H9 (cell line): ENCODE results near the gene AP3S1. TPM values are rescaled to one million over a fixed set of nuclear protein-coding genes. Genes with fewer than 3 reads are reported as not detected.

ENCODE experiments used
- DNase-seq: peaks from one replicate; pipeline ENCODE4 v3.0.0-alpha.2; 2017
- H2AFZ ChIP-seq: one replicate; pipeline ENCODE4 v1.6.1; 2013; ENCODE audit warnings: mild to moderate bottlenecking, low read length, control low read depth, moderate library complexity
- H2AK5ac ChIP-seq: 2 replicates; pipeline ENCODE4 v1.6.1; 2013; ENCODE audit warnings: low read length, control low read depth, mixed read lengths; ENCODE audit not compliant: insufficient read length
- H2BK120ac ChIP-seq: one replicate; pipeline ENCODE4 v1.6.1; 2013; ENCODE audit warnings: low read depth, mild to moderate bottlenecking, low read length, control low read depth, inconsistent platforms; ENCODE audit not compliant: poor library complexity, severe bottlenecking
- H2BK12ac ChIP-seq: 2 replicates; pipeline ENCODE4 v1.6.1; 2013; ENCODE audit warnings: low read length, control low read depth, mixed read lengths, low read depth; ENCODE audit not compliant: insufficient read length
- H2BK15ac ChIP-seq: 2 replicates; pipeline ENCODE4 v1.6.1; 2013; ENCODE audit warnings: low read depth, low read length, control low read depth
- H2BK20ac ChIP-seq: one replicate; pipeline ENCODE4 v1.6.1; 2013; ENCODE audit warnings: low read depth, mild to moderate bottlenecking, low read length, control low read depth, inconsistent platforms; ENCODE audit not compliant: poor library complexity, severe bottlenecking
- H2BK5ac ChIP-seq: 2 replicates; pipeline ENCODE4 v1.6.1; 2013; ENCODE audit warnings: low read length, control low read depth, mixed read lengths; ENCODE audit not compliant: insufficient read length
- H3K14ac ChIP-seq: 2 replicates; pipeline ENCODE4 v1.6.1; 2013; ENCODE audit warnings: low read length, control low read depth; ENCODE audit not compliant: insufficient read depth
- H3K18ac ChIP-seq: 2 replicates; pipeline ENCODE4 v1.6.1; 2013; ENCODE audit warnings: low read depth, mild to moderate bottlenecking, mixed read lengths, low read length, control low read depth; ENCODE audit not compliant: insufficient read length
- H3K23ac ChIP-seq: 2 replicates; pipeline ENCODE4 v1.6.1; 2013; ENCODE audit warnings: low read length, control low read depth, mixed read lengths, low read depth; ENCODE audit not compliant: insufficient read length
- H3K23me2 ChIP-seq: 2 replicates; pipeline ENCODE4 v1.6.1; 2013; ENCODE audit warnings: low read depth, mild to moderate bottlenecking, mixed read lengths, low read length, control low read depth; ENCODE audit not compliant: insufficient read length, poor library complexity, severe bottlenecking
- H3K27ac ChIP-seq: 2 replicates; pipeline ENCODE4 v1.5.1; 2013; ENCODE audit warnings: low read length, control low read depth, mixed read lengths, low read depth; ENCODE audit not compliant: insufficient read length
- H3K27me3 ChIP-seq: 2 replicates; pipeline ENCODE4 v1.6.1; 2013; ENCODE audit warnings: low read length, control low read depth, inconsistent platforms; ENCODE audit not compliant: insufficient read depth
- H3K4ac ChIP-seq: 2 replicates; pipeline ENCODE4 v1.6.1; 2013; ENCODE audit warnings: low read depth, mild to moderate bottlenecking, control low read depth, inconsistent platforms, low read length, moderate library complexity
- H3K4me1 ChIP-seq: 2 replicates; pipeline ENCODE4 v1.6.1; 2013; ENCODE audit warnings: low read length, control low read depth, inconsistent platforms; ENCODE audit not compliant: insufficient read depth
- H3K4me2 ChIP-seq: 2 replicates; pipeline ENCODE4 v1.6.1; 2013; ENCODE audit warnings: low read length, control low read depth, mixed read lengths; ENCODE audit not compliant: insufficient read length, insufficient read depth
- H3K56ac ChIP-seq: 2 replicates; pipeline ENCODE4 v1.6.1; 2013; ENCODE audit warnings: low read depth, mild to moderate bottlenecking, mixed read lengths, low read length, control low read depth; ENCODE audit not compliant: insufficient read length
- H3K79me1 ChIP-seq: 2 replicates; pipeline ENCODE4 v1.6.1; 2013; ENCODE audit warnings: low read depth, mild to moderate bottlenecking, moderate library complexity, low read length, control low read depth, inconsistent platforms; ENCODE audit not compliant: insufficient read depth, poor library complexity, severe bottlenecking
- H3K79me2 ChIP-seq: 2 replicates; pipeline ENCODE4 v1.6.1; 2013; ENCODE audit warnings: low read length, control low read depth, inconsistent platforms; ENCODE audit not compliant: insufficient read depth
- H3K9ac ChIP-seq: 2 replicates; pipeline ENCODE4 v1.6.1; 2013; ENCODE audit warnings: low read length, control low read depth, mixed read lengths; ENCODE audit not compliant: insufficient read length; ENCODE audit errors: extremely low read depth
- H3K9me3 ChIP-seq: one replicate; pipeline ENCODE4 v1.6.1; 2013; ENCODE audit warnings: low read depth, low read length, inconsistent platforms; ENCODE audit not compliant: control insufficient read depth
- H3T11ph ChIP-seq: one replicate; pipeline ENCODE4 v1.6.1; 2013; ENCODE audit warnings: mild to moderate bottlenecking, low read length, control low read depth, inconsistent platforms
- H4K20me1 ChIP-seq: one replicate; pipeline ENCODE4 v1.6.1; 2013; ENCODE audit not compliant: control insufficient read depth, insufficient read length, insufficient read depth
- H4K5ac ChIP-seq: 2 replicates; pipeline ENCODE4 v1.6.1; 2013; ENCODE audit warnings: low read depth, mild to moderate bottlenecking, mixed read lengths, low read length, control low read depth; ENCODE audit not compliant: insufficient read length
- H4K8ac ChIP-seq: replicated peaks from 2 replicates; pipeline ENCODE4 v1.6.1; 2013; ENCODE audit warnings: low read length, control low read depth, mixed read lengths, low read depth; ENCODE audit not compliant: insufficient read length
- H4K91ac ChIP-seq: 2 replicates; pipeline ENCODE4 v1.6.1; 2013; ENCODE audit warnings: low read depth, mild to moderate bottlenecking, moderate library complexity, mixed read lengths, low read length, control low read depth; ENCODE audit not compliant: insufficient read length
- H3K27ac Mint-ChIP-seq, 3 experiments: 2 replicates in 2 of 3; 3 replicates in 1 of 3; pipeline ENCODE4 v1.8.0; 2020 to 2021; ENCODE audit warnings: mixed read lengths in 3 of 3, mild to moderate bottlenecking in 1 of 3, moderate library complexity in 1 of 3
- H3K27me3 Mint-ChIP-seq: 2 replicates; pipeline ENCODE4 v1.8.0; 2021; ENCODE audit warnings: low read depth, mild to moderate bottlenecking, moderate library complexity, mixed read lengths
- H3K36me3 Mint-ChIP-seq, 3 experiments: 2 replicates in 2 of 3; 3 replicates in 1 of 3; pipeline ENCODE4 v1.8.0; 2020 to 2021; ENCODE audit warnings: low read depth in 3 of 3, mixed read lengths in 3 of 3; ENCODE audit not compliant: insufficient read depth in 1 of 3
- H3K4me1 Mint-ChIP-seq, 2 experiments: 2 replicates each; pipeline ENCODE4 v1.8.0; 2020; ENCODE audit warnings: mixed read lengths in 2 of 2
- H3K4me3 Mint-ChIP-seq, 2 experiments: 2 replicates in 1 of 2; 3 replicates in 1 of 2; pipeline ENCODE4 v1.8.0; 2020 to 2021; ENCODE audit warnings: mild to moderate bottlenecking in 2 of 2, mixed read lengths in 2 of 2, moderate library complexity in 1 of 2
- H3K9me3 Mint-ChIP-seq, 2 experiments: 2 replicates in 1 of 2; 3 replicates in 1 of 2; pipeline ENCODE4 v1.8.0; 2020; ENCODE audit warnings: mild to moderate bottlenecking in 2 of 2, mixed read lengths in 2 of 2, moderate library complexity in 1 of 2
- CTCF ChIP-seq: fragments of 200-600 bp; sonication (generic); conservative IDR thresholded peaks from 3 replicates; pipeline ENCODE4 v1.8.0; 2021; ENCODE audit warnings: antibody characterized with exemption, mild to moderate bottlenecking
- WGBS: extraction: QIAGEN DNeasy Blood & Tissue Kit; methylation state at CpG from one replicate; pipeline ENCODE4 v1.1.7; 2013; ENCODE audit warnings: missing lambda C conversion rate, low lambda C conversion rate, mixed read lengths; ENCODE audit not compliant: insufficient read length; ENCODE audit errors: extremely low coverage; 5-methylcytosine and 5-hydroxymethylcytosine counted together
- total RNA-seq: library from RNA; stranded (reverse); gene quantifications from 2 replicates; pipeline ENCODE4 v1.2.1, GENCODE V29; 2021

The AP3S1 gene
- total RNA-seq, 1 experiment from 2014 or later = 78.4 TPM

- no peak overlapping the region for H2BK120ac ChIP-seq
Observed at GRCh38 chr5:115798252-115798651, 43.5 kb upstream of the AP3S1 start.

More at GRCh38 chr5:115798252-115798651, 43.5 kb upstream of the AP3S1 start:
- H4K8ac ChIP-seq = no peak overlapping the region
- no peaks in the 10 kb centered on the region for H3K27me3 ChIP-seq
- TF ChIP-seq CTCF = no peak
- no CpG with 5 or more reads among the region's 2 CpGs for WGBS
- no peak overlapping the region for H3K27ac ChIP-seq
- no peaks in the 10 kb centered on the region for H3K79me1 ChIP-seq
- H3K23ac ChIP-seq = no peak overlapping the region
- H2BK20ac ChIP-seq = no peak overlapping the region
- H3K9ac ChIP-seq = no peak overlapping the region
- H2AK5ac ChIP-seq = no peak overlapping the region
- H4K5ac ChIP-seq = no peak overlapping the region
- H3K18ac ChIP-seq = no peak overlapping the region
- H3K4me2 ChIP-seq = no peak overlapping the region
- H2BK15ac ChIP-seq = no peak overlapping the region
- no peaks in the 10 kb centered on the region for H3K4me1 ChIP-seq
- H3K9me3 ChIP-seq = no peaks in the 10 kb centered on the region
- no peaks in the 10 kb centered on the region for H3K36me3 Mint-ChIP-seq
- no peak overlapping the region for H2AFZ ChIP-seq
- no peaks in the 10 kb centered on the region for H3K9me3 Mint-ChIP-seq
- no peak overlapping the region for H2BK5ac ChIP-seq
- H3K27me3 Mint-ChIP-seq = peaks cover 2% of the 10 kb centered on the region; the same call in 1 of the 2 replicates
- H3K4me1 Mint-ChIP-seq = no peaks in the 10 kb centered on the region
- H3K4ac ChIP-seq = no peak overlapping the region
- H3K4me3 Mint-ChIP-seq = no peak overlapping the region
- H4K20me1 ChIP-seq = no peaks in the 10 kb centered on the region
- no peak overlapping the region for H3K56ac ChIP-seq
- DNase-seq = no peak
- no peak overlapping the region for H3K14ac ChIP-seq
- no peak overlapping the region for H4K91ac ChIP-seq
- no peaks in the 10 kb centered on the region for H3K23me2 ChIP-seq
- H3K79me2 ChIP-seq = no peaks in the 10 kb centered on the region
- no peak overlapping the region for H3T11ph ChIP-seq
- H2BK12ac ChIP-seq = no peak overlapping the region
- no peak overlapping the region for H3K27ac Mint-ChIP-seq
